GM18951 (cell line): Measurements from ENCODE around the gene PRODH.
"Not testable (repeated sequence)": the region's sequence is repeated elsewhere in the genome, so short reads cannot be mapped to it uniquely, and the experiment has no call there.

Source experiments
- POLR2A ChIP-seq: IDR thresholded peaks from 4 replicates; pipeline ENCODE4 v1.6.1; 2011; ENCODE audit warnings: mild to moderate bottlenecking; ENCODE audit not compliant: insufficient read length, insufficient read depth; ENCODE audit errors: extremely low read depth
- in situ Hi-C: fragments of 300-500 bp; cut with MboI; formaldehyde crosslinking; loops from one replicate; pipeline ENCODE4 v1.12.0; 2022; ENCODE audit warnings: low sequenced_read_pairs, mixed read lengths, inconsistent platforms; ENCODE audit not compliant: unreplicated experiment

The PRODH gene

GRCh38 chr22:18933914-18934313 is 2.2 kb downstream of the PRODH start:
- in situ Hi-C loops: no loop called here
- TF ChIP-seq POLR2A: no peak

DNA sequence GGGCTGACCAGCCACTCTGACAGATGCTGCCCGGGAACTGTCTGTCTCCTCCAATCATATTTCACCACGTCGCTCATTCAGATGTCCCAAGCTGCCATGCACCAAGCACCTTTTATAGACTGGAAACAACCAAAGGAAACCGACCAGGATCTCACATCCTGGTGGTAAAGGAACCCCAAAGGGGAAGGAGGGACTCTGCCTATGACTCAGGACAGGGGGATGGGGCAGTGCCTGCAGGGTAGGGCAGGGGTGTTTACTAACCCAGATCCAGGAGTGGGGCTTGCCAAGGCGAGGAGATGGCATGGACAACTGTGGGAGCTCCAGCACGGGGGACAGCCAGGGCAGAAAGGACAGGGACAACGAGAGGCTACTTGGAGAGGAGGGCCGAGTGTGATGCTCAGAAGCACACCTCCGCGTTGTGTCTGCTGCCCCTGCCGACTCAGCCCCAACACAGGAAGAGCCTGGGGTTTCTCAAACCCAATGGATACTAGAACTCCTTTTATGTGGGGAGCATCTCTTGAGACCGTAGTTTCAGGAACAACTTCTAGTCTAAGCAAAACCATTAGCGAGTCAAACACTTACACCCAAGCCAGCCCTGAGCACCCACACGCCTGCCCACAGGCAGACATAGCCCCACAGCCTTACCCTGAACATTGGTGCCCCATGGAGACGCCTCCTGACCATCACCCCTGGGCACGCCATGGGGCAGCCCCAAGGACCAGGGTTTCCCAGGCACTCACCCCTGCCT is 4.0 kb downstream of the PRODH start:
- in situ Hi-C loops: no loop called here
- no peak for TF ChIP-seq POLR2A

DNA sequence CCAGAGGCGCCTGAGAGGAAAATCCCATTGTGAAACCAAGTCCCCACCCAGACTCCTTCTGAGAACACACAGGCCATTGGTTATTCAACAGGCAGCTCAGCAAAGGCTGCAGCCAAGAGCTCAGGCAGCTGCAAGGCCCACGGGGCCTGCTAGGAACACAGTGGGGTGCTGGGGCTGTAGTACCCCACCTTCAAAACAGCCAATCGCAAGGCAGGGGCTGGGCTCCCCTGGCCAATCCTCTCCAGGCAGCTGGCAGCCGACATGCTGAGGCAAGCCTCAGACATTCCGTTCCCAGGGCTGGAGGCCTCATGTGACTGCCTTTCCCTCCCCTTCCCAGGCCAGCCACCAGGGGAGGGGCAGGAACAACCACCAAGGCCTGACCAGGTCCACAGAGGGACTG is 6.6 kb downstream of the PRODH start:
- in situ Hi-C loops: no loop called here
- TF ChIP-seq POLR2A: no peak

GRCh38 chr22:18927573-18927972 is 8.5 kb downstream of the PRODH start:
- in situ Hi-C loops: no loop called here
- no peak for TF ChIP-seq POLR2A

- TF ChIP-seq POLR2A: no peak
- in situ Hi-C loops: no loop called here
Measured at GRCh38 chr22:18927020-18927419, 9.1 kb downstream of the PRODH start.

DNA sequence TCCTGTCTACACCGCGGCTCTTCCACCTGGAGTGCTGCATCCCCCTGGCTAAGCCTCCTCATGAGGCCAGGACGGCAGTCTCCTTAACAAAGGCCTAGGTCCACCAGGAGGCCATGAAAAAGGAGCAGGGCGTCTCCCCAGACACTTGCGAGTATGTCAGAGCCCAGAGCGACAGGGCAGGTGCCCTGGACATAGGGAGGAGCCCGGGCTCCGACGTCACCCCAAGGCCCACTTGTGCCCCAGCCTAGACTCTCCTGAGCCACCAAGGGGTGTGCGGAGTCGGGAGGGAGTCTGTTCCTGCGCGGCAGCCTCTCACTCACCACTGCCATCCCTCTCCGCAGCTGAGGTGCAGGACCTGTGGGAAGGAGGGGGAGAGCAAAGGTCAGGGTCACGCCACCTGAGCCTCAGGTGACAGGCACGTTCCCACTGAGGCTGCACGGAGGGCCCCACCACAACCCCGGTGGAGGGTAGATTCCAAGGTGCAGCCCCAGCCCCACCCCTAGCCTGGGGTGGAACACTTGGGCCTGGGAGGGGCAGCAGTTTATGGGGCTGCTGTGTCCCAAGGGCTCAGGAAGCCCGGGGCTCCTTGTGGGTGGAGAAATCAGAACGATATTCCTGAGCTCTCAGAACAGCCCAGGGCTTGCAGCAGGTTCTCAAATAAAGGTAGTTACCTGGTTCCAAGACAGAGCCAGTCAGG is 10.6 kb downstream of the PRODH start:
- TF ChIP-seq POLR2A: no peak
- in situ Hi-C loops: no loop called here

DNA sequence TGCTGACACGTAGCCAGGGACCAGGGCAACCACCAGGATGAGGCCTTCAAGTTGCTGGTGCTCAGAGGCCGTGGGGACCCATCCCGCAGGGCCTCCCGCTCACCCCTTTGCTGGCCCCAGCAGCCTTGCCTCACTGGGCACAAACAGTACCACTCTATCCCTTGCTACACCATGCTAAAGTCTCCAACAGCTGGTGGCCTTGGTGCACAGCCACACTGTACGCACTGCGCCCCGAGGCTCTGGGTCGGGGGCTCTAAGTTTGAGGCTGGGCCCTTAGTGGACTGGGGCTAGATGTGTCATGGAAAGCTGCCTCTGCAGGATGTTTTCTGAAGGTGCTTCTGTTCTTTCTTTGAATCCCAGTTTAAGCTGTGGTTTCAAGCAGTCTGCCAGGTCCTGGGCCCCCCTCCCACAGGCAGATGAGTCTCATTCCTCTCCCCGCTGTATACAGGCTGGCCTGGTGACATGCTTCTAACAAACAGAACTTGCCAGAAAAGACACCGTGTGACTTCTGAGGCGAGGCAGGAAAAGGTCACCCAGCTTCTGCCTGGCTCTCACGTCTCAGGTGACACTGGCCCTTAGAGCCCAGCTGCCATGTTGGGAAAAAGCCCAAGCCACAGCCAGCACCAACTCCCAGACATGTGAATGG is 15.7 kb downstream of the PRODH start:
- in situ Hi-C loops: not testable (repeated sequence)

DNA sequence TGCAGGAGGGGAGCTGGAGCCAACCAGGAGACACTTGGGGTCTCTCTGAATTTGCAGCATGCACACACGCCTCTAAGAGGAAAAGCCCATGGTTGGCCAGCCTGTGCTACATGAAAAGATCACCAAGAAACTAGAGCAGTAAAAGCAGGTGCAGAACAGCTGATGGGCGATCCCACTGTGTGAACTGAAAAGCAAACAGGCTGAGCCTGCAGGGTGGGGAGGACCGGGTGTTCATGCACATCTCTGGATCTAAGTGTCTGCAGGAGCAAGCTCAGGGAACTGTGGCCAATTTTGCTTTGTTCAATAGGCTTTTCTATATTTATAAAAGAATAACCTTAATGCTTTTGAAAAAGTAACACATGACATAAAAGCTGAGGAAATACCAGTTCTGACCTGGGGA is 18.3 kb downstream of the PRODH start:
- in situ Hi-C loops: not testable (repeated sequence)

- in situ Hi-C loops: not testable (repeated sequence)
Measured at GRCh38 chr22:18915550-18915949, 20.5 kb downstream of the PRODH start.

GRCh38 chr22:18914558-18914957 is 21.5 kb downstream of the PRODH start:
- in situ Hi-C loops: not testable (repeated sequence)

- in situ Hi-C loops: not testable (repeated sequence)
Measured at GRCh38 chr22:18912264-18912946, 23.7 kb downstream of the PRODH start.

DNA sequence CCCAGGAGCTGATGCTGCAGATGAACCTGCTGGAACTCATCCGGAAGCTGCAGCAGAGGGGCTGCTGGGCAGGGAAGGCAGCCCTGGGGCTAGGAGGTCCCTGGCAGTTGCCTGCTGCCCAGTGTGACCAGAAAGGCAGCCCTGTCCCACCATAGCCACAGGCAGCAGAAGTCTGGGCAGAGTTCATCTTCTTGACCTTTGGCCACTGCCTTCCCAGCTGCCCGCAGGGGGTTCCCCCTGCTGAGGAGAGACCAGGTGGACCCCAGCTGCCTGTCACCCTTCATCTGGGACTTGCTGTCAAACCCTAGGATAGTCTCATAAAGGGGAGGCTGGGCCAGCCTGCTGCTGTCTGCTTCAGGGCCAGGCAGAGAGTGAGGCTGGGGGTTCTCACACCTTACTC is 24.6 kb downstream of the PRODH start:
- in situ Hi-C loops: not testable (repeated sequence)

- TF ChIP-seq POLR2A: no peak
- in situ Hi-C loops: no loop called here
Measured at GRCh38 chr22:18909556-18909955, 26.5 kb downstream of the PRODH start.

- in situ Hi-C loops: no loop called here
- TF ChIP-seq POLR2A: no peak
Measured at GRCh38 chr22:18906896-18907295, 29.2 kb downstream of the PRODH start.

DNA sequence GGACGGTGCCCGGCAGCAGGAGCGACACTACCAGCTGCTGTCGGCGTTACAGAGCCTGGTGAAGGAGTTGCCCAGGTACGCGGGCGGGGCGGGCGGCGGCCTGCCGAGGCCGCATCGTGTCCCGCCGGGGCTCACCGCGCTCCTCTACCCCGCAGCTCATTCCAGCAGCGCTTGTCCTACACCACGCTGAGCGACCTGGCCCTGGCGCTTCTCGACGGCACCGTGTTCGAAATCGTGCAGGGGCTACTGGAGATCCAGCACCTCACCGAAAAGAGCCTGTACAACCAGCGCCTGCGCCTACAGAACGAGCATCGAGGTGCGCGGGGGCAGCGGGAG is 29.7 kb downstream of the PRODH start:
- in situ Hi-C loops: not testable (repeated sequence)
